Mesothelial cell of epicardium (in vitro differentiated cells): ENCODE results near the gene CCNY. TPM values are rescaled to one million over a fixed set of nuclear protein-coding genes. Genes with fewer than 3 reads are reported as not detected.
A peak's percentile ranks its signal among the peaks of the same experiment; 100 is the strongest.

Experiments used
- DNase-seq, 2 experiments: peaks; one replicate each; pipeline ENCODE4 v3.0.0; 2021; ENCODE audit warnings: low spot score in 2 of 2; ENCODE audit not compliant: unreplicated experiment in 2 of 2
- H3K27ac Mint-ChIP-seq: 2 replicates; pipeline ENCODE4 v1.8.0; 2021; ENCODE audit warnings: mixed read lengths
- H3K27me3 Mint-ChIP-seq: 2 replicates; pipeline ENCODE4 v1.8.0; 2021; ENCODE audit warnings: low read depth, mixed read lengths
- H3K36me3 Mint-ChIP-seq: 2 replicates; pipeline ENCODE4 v1.8.0; 2021; ENCODE audit warnings: mixed read lengths
- H3K4me1 Mint-ChIP-seq: 2 replicates; pipeline ENCODE4 v1.8.0; 2021; ENCODE audit warnings: mixed read lengths
- H3K4me3 Mint-ChIP-seq: 2 replicates; pipeline ENCODE4 v1.8.0; 2021; ENCODE audit warnings: mild to moderate bottlenecking, moderate library complexity, mixed read lengths
- H3K9me3 Mint-ChIP-seq: 2 replicates; pipeline ENCODE4 v1.8.0; 2021; ENCODE audit warnings: mixed read lengths
- total RNA-seq: library from RNA; stranded (reverse); gene quantifications from 3 replicates; pipeline ENCODE4 v1.2.1, GENCODE V29; 2021
- TF ChIP-seq, protein P1 (sequence below): fragments of 200-600 bp; sonication (generic); IDR thresholded peaks from one replicate; pipeline ENCODE4 v1.5.0; 2021; ENCODE audit warnings: antibody characterized with exemption; ENCODE audit not compliant: unreplicated experiment

CCNY gene
- total RNA-seq, 1 donor from 2014 or later = 75.4 TPM

DNA sequence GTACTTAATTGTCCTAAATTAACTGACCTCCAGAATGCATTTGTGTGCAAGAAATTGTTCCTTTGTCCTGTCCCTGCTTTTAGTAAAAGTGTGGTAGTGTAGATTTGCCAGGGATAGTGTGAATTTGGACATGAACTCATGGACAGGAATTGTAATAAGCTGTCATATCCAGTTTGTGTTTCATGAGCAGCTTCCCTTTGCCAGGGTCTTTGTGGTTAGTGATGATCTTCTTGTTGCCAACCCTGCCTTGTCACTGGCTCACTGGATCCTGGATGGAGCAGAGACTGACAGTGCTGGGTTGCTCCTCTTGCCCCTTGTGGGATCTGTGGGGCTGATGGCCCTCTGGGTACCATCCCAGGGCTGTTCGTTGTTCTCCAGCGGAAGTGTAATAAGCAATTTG is 110.1 kb downstream of the CCNY start:
- H3K36me3 Mint-ChIP-seq = peaks cover 16% of the 10 kb centered on the region
- H3K27me3 Mint-ChIP-seq = no peaks in the 10 kb centered on the region
- TF ChIP-seq, protein P1, sequence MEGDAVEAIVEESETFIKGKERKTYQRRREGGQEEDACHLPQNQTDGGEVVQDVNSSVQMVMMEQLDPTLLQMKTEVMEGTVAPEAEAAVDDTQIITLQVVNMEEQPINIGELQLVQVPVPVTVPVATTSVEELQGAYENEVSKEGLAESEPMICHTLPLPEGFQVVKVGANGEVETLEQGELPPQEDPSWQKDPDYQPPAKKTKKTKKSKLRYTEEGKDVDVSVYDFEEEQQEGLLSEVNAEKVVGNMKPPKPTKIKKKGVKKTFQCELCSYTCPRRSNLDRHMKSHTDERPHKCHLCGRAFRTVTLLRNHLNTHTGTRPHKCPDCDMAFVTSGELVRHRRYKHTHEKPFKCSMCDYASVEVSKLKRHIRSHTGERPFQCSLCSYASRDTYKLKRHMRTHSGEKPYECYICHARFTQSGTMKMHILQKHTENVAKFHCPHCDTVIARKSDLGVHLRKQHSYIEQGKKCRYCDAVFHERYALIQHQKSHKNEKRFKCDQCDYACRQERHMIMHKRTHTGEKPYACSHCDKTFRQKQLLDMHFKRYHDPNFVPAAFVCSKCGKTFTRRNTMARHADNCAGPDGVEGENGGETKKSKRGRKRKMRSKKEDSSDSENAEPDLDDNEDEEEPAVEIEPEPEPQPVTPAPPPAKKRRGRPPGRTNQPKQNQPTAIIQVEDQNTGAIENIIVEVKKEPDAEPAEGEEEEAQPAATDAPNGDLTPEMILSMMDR = no peak
- DNase-seq = no peak
- H3K4me3 Mint-ChIP-seq = no peak overlapping the region
- H3K4me1 Mint-ChIP-seq = peaks cover 44% of the 10 kb centered on the region
- H3K27ac Mint-ChIP-seq = no peak overlapping the region
- peaks cover 30% of the 10 kb centered on the region for H3K9me3 Mint-ChIP-seq

- Mint-ChIP-seq H3K4me1 (peaks cover 44% of the 10 kb centered on the region), H3K27ac (peak overlapping the region; percentile 97)
- DNase-seq = peak in 1 of 2 experiments; percentile 41
Measured at GRCh38 chr10:35447693-35448407, 111.5 kb downstream of the CCNY start.

DNA sequence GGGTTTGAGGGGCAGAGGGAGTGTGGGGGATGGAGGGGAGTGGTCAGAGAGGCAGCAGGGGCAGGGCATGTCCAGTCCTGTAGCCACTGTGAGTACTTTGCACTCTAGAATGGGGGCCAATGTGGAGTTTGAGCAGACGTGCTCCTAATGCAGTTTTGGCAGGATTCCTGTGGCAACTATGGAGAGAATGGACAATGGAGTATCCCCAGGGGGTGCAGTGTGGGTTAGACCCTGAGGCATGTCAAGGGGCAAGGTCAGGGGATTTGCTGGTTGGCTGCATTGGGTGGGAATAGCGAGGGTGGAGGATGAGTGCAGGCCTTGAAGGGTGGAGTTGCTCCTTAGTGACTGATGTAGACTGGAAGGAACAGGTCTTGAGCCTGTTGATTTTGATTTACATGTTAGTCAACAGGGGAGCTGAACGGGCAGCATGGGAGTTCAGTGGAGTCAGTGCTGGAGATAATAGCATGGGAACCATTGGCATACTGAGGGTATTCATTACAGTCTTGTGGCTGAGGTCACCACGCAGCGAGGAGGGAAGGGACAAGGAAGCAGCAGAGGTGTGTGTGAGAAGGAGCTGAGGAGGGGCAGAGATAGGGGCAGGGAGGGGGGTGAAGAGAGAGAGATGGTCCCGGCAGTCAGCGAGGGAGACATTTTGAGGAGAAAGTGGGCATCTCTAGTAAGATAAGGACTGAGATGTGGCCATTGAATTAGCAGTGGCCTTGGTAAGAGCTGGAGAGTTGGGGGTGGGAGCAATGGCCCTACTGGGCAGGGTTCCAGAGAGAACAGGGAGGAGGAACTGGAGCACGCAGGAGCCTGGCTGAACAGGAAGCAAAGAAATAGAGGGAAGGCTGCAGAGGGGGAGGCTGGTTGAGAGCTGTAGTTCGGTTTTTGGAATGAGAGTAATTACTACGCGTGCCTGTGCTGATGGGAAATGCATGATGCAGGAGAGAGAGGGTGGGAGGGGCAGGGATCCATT is 112.7 kb downstream of the CCNY start:
- TF ChIP-seq, protein P1 = no peak
- Mint-ChIP-seq H3K9me3 (peaks cover 12% of the 10 kb centered on the region), H3K36me3 (peaks cover 9% of the 10 kb centered on the region), H3K27ac (peak overlapping the region; percentile 97), H3K4me1 (peaks cover 44% of the 10 kb centered on the region), H3K4me3 (no peak overlapping the region), H3K27me3 (no peaks in the 10 kb centered on the region)
- DNase-seq = no peak

More at GRCh38 chr10:35447693-35448407, 111.5 kb downstream of the CCNY start:
- H3K27me3 Mint-ChIP-seq = no peaks in the 10 kb centered on the region
- TF ChIP-seq, protein P1 = no peak
- H3K36me3 Mint-ChIP-seq = peaks cover 12% of the 10 kb centered on the region
- peaks cover 19% of the 10 kb centered on the region for H3K9me3 Mint-ChIP-seq
- peak overlapping the region; percentile 36 for H3K4me3 Mint-ChIP-seq

DNA sequence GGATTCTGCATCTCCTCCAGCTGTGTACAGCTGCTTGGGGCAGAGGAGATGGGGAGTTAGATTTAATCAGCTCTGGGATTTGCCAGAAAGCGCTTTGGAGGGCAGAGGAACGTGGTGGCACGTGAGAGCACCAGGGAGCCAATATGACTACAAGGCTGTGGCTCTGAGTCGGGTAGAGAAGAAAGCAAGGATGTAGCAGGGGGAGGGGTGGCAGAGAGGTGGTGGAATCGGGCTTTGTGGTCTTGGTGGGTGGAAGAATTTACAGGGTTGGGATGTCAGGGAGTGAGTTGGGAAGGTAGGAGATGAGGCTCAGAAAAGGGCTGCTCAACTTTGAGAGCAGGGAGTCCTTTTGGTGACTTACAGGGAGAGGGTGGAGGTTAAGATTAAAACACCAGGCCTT is 113.6 kb downstream of the CCNY start:
- Mint-ChIP-seq H3K27ac (peak overlapping the region; percentile 67), H3K4me1 (peaks cover 44% of the 10 kb centered on the region), H3K36me3 (peaks cover 4% of the 10 kb centered on the region), H3K27me3 (no peaks in the 10 kb centered on the region), H3K9me3 (peaks cover 6% of the 10 kb centered on the region), H3K4me3 (no peak overlapping the region)
- TF ChIP-seq, protein P1 = no peak
- no peak for DNase-seq

DNA sequence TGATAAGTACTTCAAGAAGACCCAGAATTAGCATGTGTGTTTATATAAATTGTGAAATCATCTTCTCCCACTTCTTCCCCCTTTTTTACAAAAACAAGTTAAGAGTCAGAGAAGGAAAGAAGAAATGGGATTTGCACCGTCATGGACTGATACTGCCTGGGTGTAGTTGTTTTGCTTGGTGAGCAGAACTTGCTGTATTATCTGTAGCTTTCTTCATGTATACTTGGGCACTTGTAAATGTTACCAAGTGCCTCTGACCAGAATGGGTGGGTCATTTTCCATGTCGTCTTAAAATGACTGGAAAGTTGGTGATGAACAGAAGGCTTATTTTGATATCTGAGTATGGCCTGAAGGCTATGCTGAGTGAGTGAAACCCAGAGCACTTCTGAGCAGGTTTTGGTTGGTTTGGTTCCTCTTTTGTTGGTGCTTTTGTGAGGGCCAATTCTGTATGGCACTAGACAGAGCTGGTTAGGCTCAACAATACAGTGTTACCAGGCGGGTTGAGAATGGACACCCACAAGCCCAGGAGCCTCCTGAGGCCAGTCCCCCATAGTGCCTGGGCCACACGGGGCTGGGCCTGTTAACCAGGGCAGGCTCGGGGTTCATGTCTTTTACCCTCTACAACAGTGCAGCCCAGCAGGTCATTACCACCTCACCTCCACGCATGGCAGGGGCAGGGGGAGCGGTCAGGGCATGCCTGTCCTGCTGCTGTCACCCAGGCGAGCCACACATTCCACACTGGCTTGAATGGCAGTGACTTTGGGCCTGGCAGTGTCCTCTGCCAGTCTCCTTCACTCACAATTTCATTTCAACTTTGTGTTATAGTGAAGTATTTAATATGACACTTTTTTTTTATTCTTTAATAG is 115.1 kb downstream of the CCNY start:
- TF ChIP-seq, protein P1 = no peak

More for the DNA sequence above, 115.1 kb downstream of the CCNY start:
- H3K4me1 Mint-ChIP-seq = peaks cover 42% of the 10 kb centered on the region
- no peaks in the 10 kb centered on the region for H3K9me3 Mint-ChIP-seq
- H3K4me3 Mint-ChIP-seq = no peak overlapping the region
- no peaks in the 10 kb centered on the region for H3K36me3 Mint-ChIP-seq
- H3K27me3 Mint-ChIP-seq = no peaks in the 10 kb centered on the region
- no peak overlapping the region for H3K27ac Mint-ChIP-seq
- DNase-seq = no peak
